Measurements from ENCODE around the gene RGMA. TPM values are rescaled to one million over a fixed set of nuclear protein-coding genes. Genes with fewer than 3 reads are reported as not detected.

RGMA gene
- total RNA-seq, 3 donors from 2014 or later, result 2.8 to 88.4 (median 10.6) TPM

DNA sequence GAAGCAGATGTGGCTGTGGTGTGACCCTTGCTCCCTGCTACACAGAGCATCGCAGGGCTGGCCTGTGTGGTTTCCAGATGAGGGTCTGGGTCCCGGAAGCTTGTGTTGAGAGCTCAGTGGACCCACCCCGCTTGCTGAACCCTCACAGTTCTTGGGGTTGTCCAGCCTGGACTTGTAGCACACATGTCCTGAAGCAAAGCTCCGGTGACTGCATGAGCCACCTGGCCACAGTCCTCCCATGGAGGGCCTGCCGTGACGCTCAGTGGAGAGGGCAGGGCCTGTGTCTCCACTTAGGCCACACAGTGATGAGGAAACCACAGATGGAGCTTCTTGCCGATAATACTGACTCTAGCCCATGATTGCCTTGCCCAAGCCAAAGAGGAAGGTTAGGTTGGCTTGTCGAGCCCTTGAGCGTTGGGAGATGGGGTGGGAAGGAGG is 62.6 kb downstream of the RGMA start:
- TF ChIP-seq, protein P1, sequence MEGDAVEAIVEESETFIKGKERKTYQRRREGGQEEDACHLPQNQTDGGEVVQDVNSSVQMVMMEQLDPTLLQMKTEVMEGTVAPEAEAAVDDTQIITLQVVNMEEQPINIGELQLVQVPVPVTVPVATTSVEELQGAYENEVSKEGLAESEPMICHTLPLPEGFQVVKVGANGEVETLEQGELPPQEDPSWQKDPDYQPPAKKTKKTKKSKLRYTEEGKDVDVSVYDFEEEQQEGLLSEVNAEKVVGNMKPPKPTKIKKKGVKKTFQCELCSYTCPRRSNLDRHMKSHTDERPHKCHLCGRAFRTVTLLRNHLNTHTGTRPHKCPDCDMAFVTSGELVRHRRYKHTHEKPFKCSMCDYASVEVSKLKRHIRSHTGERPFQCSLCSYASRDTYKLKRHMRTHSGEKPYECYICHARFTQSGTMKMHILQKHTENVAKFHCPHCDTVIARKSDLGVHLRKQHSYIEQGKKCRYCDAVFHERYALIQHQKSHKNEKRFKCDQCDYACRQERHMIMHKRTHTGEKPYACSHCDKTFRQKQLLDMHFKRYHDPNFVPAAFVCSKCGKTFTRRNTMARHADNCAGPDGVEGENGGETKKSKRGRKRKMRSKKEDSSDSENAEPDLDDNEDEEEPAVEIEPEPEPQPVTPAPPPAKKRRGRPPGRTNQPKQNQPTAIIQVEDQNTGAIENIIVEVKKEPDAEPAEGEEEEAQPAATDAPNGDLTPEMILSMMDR (IDR thresholded peaks at IDR 0.05), result no peak
- ATAC-seq, result no peak
- Histone ChIP-seq H3K9me3 (no peaks in the 10 kb centered on the region), H3K36me3 (ENCODE audit: low read depth) (peaks cover 10% of the 10 kb centered on the region), H3K4me1 (ENCODE audit: low read depth) (peaks cover 10% of the 10 kb centered on the region), H3K4me3 (no peak overlapping the region)
- DNase-seq, result no peak
- intact Hi-C loops (cut with DNase I, micrococcal nuclease), result no loop called here

DNA sequence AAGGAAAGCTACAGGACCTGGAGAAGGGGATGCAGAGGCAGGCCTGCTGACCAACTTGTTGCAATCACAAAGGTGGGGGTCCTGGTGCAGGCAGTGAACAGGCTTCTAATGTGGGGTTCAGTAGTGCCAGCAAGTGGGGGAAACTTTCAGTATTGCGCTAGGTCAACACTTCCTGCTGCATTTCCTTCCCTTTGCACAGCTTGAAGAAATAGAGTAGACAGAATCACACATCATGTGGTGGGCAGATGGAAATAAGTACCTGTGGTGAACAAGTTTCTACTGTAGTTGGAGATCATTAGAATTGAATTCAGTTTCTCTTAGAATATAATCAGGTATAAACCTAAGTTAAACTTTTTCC is 63.4 kb downstream of the RGMA start:
- Histone ChIP-seq H3K4me1 (ENCODE audit: low read depth) (peaks cover 10% of the 10 kb centered on the region), H3K4me3 (no peak overlapping the region), H3K36me3 (ENCODE audit: low read depth) (peaks cover 10% of the 10 kb centered on the region), H3K9me3 (no peaks in the 10 kb centered on the region)
- TF ChIP-seq, protein P1 (IDR thresholded peaks at IDR 0.05), result no peak
- ATAC-seq (no peak), DNase-seq (no peak)
- intact Hi-C loops (cut with DNase I, micrococcal nuclease), result no loop called here

DNA sequence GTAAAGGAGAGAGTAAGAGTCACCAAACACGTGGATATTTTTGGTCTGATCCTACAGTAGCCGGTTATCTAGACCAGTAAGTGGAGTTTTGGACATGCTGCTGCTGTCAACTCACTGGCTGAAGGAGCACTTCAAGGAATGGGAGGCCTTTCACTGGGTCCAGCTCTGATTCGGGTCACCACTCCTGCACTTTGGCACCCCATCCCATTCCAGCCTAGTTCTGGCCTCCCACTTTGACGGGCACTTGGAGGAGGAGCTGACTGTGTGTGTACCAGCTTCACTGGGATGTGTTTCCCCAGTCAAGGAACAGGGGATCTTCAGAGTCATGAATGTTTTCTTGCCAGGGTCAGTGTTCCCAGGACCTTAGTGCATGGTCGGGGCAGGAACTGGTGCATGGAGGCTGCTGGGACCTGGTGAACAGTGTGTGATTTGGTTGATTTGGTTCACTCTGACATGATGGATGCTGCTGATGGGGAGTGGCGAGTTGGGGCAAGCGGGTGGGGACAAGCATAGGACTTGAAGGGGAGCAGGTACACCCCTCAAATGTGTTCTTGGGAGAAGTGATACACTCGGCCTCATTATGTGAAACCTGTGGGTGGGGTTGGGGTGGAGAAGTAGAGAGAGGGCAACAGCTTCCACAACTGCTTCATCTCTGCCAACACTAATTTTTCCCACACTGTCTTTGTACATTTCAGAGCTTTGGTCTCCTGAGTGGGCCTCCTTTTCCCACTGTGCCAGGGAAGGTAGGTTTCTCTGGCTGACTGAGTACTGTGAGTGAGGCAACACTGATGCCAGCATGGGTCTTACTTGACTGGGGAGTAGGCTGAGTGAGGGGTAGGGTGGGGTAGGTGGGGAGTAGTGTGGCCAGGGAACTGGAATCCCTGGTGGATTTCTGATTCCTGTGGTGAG is 64.0 kb downstream of the RGMA start:
- TF ChIP-seq, protein P1 (IDR thresholded peaks at IDR 0.05), result no peak
- Histone ChIP-seq H3K4me1 (ENCODE audit: low read depth) (peaks cover 7% of the 10 kb centered on the region), H3K9me3 (no peaks in the 10 kb centered on the region), H3K36me3 (ENCODE audit: low read depth) (peaks cover 15% of the 10 kb centered on the region), H3K4me3 (no peak overlapping the region)
- intact Hi-C loops (cut with DNase I, micrococcal nuclease), result no loop called here
- ATAC-seq (no peak), DNase-seq (no peak)

DNA sequence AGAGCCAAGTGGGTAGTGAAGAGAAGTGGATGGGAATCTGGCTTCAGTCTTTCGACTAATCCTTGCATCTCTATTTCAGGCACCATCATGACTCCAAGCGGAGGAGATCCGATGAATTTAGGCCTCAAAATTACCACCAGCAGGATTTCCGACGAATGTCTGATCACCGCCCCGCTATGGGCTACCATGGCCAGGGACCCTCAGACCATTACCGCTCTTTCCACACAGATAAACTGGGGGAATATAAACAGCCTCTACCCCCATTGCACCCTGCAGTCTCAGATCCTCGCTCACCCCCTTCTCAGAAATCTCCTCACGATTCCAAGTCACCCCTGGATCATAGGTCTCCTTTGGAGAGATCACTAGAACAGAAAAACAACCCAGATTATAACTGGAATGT is 64.7 kb downstream of the RGMA start:
- no peak for DNase-seq
- Histone ChIP-seq H3K4me3 (no peak overlapping the region), H3K9me3 (no peaks in the 10 kb centered on the region), H3K4me1 (ENCODE audit: low read depth) (peaks cover 5% of the 10 kb centered on the region), H3K36me3 (ENCODE audit: low read depth) (peaks cover 17% of the 10 kb centered on the region)
- intact Hi-C loops (cut with DNase I, micrococcal nuclease), result no loop called here
- TF ChIP-seq, protein P1 (IDR thresholded peaks at IDR 0.05), result no peak
- ATAC-seq, result no peak

DNA sequence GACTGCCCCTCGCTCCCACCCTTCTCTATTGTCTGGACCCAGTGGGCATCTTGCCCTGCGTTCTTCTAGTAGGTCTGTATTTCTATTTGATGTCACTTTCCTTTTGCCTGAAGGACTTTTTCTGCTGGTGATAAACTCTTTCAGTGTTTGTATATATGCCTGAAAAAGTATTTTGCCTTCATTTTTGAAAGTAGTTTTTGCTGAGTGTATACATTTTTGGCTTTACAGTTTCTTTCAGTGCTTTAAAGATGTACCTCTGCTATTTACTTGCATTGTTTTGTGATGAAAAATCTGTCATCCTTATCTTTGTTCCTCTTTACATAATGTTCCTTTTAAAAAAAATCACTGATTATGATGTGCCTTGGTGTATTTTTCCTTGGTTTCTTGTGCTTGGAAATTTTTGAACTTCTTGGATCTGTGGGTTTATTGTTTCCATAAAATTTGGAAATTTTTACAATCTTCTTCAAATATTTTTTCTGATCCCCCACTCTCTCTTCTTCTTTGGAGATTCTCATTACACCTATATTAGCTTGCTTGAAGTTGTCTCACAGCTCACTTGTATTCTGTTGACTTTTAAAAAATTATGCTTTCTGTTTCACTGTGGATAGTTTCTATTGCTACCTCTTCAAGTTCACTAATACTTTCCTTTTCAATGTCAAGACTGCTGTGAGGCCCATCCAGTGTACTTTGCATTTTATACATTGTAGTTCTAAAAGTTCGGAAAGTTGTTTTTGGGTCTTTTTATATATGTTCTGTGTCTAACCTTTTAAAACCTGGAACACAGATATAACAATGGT is 67.8 kb downstream of the RGMA start:
- ATAC-seq, result no peak
- no peaks in the 10 kb centered on the region for H3K9me3 ChIP-seq
- H3K4me3 ChIP-seq, result no peak overlapping the region
- intact Hi-C loops (cut with DNase I, micrococcal nuclease), result no loop called here
- no peak for DNase-seq
- no peaks in the 10 kb centered on the region for H3K4me1 ChIP-seq (ENCODE audit: low read depth)
- TF ChIP-seq, protein P1 (IDR thresholded peaks at IDR 0.05), result no peak
- H3K36me3 ChIP-seq (ENCODE audit: low read depth), result peaks cover 17% of the 10 kb centered on the region
